ENCODE measurements around the gene DPP3.

DNA sequence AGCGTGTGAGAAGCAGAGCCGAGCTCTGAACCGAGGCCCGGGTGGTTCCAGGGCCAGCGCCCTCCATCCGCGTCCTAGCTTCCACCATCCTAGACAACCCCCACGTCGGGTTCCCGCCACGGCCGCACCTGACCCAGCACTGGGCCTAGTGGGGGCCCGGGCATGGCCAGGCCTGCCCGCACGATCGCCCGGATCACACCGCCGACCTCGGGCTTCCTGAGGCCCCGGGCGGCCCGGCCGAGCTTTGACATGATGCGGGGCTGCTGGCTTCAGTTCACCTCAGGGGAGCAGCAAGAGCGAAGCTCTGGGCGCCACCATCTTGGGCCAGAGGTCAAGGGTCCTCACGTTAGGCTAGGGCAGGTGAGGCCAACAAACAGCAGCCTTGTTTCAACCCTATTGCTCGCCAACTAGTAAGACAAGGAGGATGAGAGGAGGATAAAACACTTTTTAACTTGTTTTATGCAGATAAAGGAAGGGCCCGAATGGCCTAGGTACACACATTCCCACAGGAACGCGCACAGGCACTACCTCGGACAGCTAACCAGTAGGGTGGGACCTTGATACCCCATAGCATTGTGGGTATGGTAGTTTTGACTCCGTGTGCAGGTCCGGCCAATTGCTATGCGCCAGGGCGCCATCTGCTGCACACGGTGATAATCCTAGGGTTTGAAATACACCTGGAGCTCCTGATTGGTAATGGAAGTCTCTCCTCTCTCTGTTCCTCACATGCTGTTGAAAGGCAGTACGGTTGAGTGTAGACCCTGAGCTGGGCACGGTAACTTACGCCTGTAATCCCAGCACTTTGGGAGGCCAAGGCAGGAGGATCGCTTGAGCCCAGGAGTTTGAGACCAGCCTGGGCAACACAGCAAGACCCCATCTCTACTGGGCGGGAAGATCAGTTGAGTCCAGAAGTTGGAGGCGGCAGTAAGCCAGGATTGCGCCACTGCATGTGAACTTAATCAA, 41.4 kb upstream of the DPP3 start, which contains the start of gene MRPL11:
- TF ChIP-seq POLR2AphosphoS5 (IDR thresholded peaks at IDR 0.05; ENCODE audit: borderline replicate concordance, low read depth, low read length) (peak; percentile 64; the same call in 1 of the 2 replicates), EZH2 (IDR thresholded peaks at IDR 0.05) (no peak), FOXP2 (optimal IDR thresholded peaks at IDR 0.05; ENCODE audit: control extremely low read depth, extremely low read length, insufficient read depth) (no peak)

All from SK-N-MC (cell line).